GM23338 (cell line): Measurements from ENCODE around the gene G6PC2. TPM values are rescaled to one million over a fixed set of nuclear protein-coding genes. Genes with fewer than 3 reads are reported as not detected.
A peak's percentile ranks its signal among the peaks of the same experiment; 100 is the strongest.

Experiments
- ATAC-seq: fragments of 200-7000 bp; cut with Tn5 transposase; 3 replicates; pipeline ENCODE4 v1.9.1; 2020
- DNase-seq: peaks from one replicate; pipeline ENCODE4 v3.0.0-alpha.2; 2015; ENCODE audit warnings: low spot score
- H2AFZ ChIP-seq: fragments of 200-600 bp; sonication (generic); 2 replicates; pipeline ENCODE4 v1.8.0; 2016; ENCODE audit warnings: antibody characterized with exemption, mild to moderate bottlenecking, moderate library complexity
- H3F3A ChIP-seq: fragments of 200-600 bp; sonication (generic); replicated peaks from 2 replicates; pipeline ENCODE4 v1.8.0; 2017; ENCODE audit warnings: antibody characterized with exemption, mixed run types, low read depth
- H3K27ac ChIP-seq: fragments of 200-600 bp; sonication (generic); 2 replicates; pipeline ENCODE4 v1.6.1; 2016; ENCODE audit warnings: low read depth
- H3K27me3 ChIP-seq: fragments of 200-600 bp; sonication (generic); 2 replicates; pipeline ENCODE4 v1.8.0; 2016; ENCODE audit warnings: mild to moderate bottlenecking, mixed run types, moderate library complexity; ENCODE audit not compliant: insufficient read depth
- H3K36me3 ChIP-seq: fragments of 200-600 bp; sonication (generic); 2 replicates; pipeline ENCODE4 v1.8.0; 2016; ENCODE audit warnings: mild to moderate bottlenecking; ENCODE audit not compliant: insufficient read depth
- H3K4me1 ChIP-seq: fragments of 200-600 bp; sonication (generic); 2 replicates; pipeline ENCODE4 v1.8.0; 2016; ENCODE audit warnings: mild to moderate bottlenecking, moderate library complexity; ENCODE audit not compliant: insufficient read depth
- H3K4me2 ChIP-seq: fragments of 200-600 bp; sonication (generic); 2 replicates; pipeline ENCODE4 v1.7.1; 2017; ENCODE audit warnings: mixed run types
- H3K4me3 ChIP-seq: fragments of 200-600 bp; sonication (generic); 2 replicates; pipeline ENCODE4 v1.6.1; 2016; ENCODE audit warnings: mixed run types
- H3K79me2 ChIP-seq: fragments of 200-600 bp; sonication (generic); replicated peaks from 2 replicates; pipeline ENCODE4 v1.8.0; 2017; ENCODE audit warnings: mild to moderate bottlenecking; ENCODE audit not compliant: insufficient read depth
- H3K9me2 ChIP-seq: fragments of 200-600 bp; sonication (generic); 2 replicates; pipeline ENCODE4 v1.8.0; 2017; ENCODE audit not compliant: insufficient read depth
- H4K20me1 ChIP-seq: fragments of 200-600 bp; sonication (generic); replicated peaks from 2 replicates; pipeline ENCODE4 v1.8.0; 2017; ENCODE audit warnings: mild to moderate bottlenecking; ENCODE audit not compliant: insufficient read depth
- H3K27ac Mint-ChIP-seq: 2 replicates; pipeline ENCODE4 v1.8.0; 2020; ENCODE audit warnings: inconsistent platforms, mild to moderate bottlenecking, moderate library complexity, mixed read lengths
- H3K27me3 Mint-ChIP-seq: 3 replicates; pipeline ENCODE4 v1.8.0; 2022; ENCODE audit warnings: low read depth, mild to moderate bottlenecking, moderate library complexity, mixed read lengths, inconsistent platforms; ENCODE audit not compliant: insufficient read depth, poor library complexity
- H3K36me3 Mint-ChIP-seq: 3 replicates; pipeline ENCODE4 v1.8.0; 2021; ENCODE audit warnings: low read depth, mild to moderate bottlenecking, inconsistent platforms, moderate library complexity, mixed read lengths
- H3K4me1 Mint-ChIP-seq: 3 replicates; pipeline ENCODE4 v1.8.0; 2020; ENCODE audit warnings: mild to moderate bottlenecking, inconsistent platforms, mixed read lengths
- H3K4me3 Mint-ChIP-seq: 3 replicates; pipeline ENCODE4 v1.8.0; 2021; ENCODE audit warnings: moderate library complexity, mild to moderate bottlenecking, inconsistent platforms, mixed read lengths
- H3K9me3 Mint-ChIP-seq: 3 replicates; pipeline ENCODE4 v1.8.0; 2020; ENCODE audit warnings: moderate library complexity, mild to moderate bottlenecking, inconsistent platforms, mixed read lengths
- CREB1 ChIP-seq: fragments of 250-450 bp; sonication (Bioruptor Pico); IDR thresholded peaks from 2 replicates; pipeline ENCODE4 v1.5.0; 2020; ENCODE audit warnings: low read depth, mild to moderate bottlenecking, moderate library complexity
- CTCF ChIP-seq, 2 experiments: fragments of 200-600 bp in 1 of 2; sonication (generic) in 1 of 2; conservative IDR thresholded peaks; 2 replicates each; pipeline versions ENCODE4 v1.5.1 to v1.6.1; 2016 to 2017; ENCODE audit warnings: antibody characterized with exemption in 2 of 2, low read depth in 2 of 2, mild to moderate bottlenecking in 2 of 2, moderate library complexity in 1 of 2
- ETS1 ChIP-seq: IDR thresholded peaks from 2 replicates; pipeline ENCODE4 v1.6.1; 2016; ENCODE audit warnings: antibody characterized with exemption
- EZH2 ChIP-seq: fragments of 200-600 bp; sonication (generic); IDR thresholded peaks from one replicate; pipeline ENCODE4 v1.8.0; 2017; ENCODE audit warnings: antibody characterized with exemption, mild to moderate bottlenecking, low read depth; ENCODE audit not compliant: unreplicated experiment
- EZH2phosphoT487 ChIP-seq: fragments of 200-600 bp; sonication (generic); IDR thresholded peaks from one replicate; pipeline ENCODE4 v1.8.1; 2018; ENCODE audit warnings: antibody characterized with exemption; ENCODE audit not compliant: unreplicated experiment
- JUNB ChIP-seq: IDR thresholded peaks from one replicate; pipeline ENCODE4 v1.6.1; 2016; ENCODE audit warnings: antibody characterized with exemption; ENCODE audit not compliant: unreplicated experiment
- NANOG ChIP-seq: IDR thresholded peaks from 2 replicates; pipeline ENCODE4 v1.6.1; 2016; ENCODE audit warnings: antibody characterized with exemption, borderline replicate concordance
- POLR2AphosphoS5 ChIP-seq: IDR thresholded peaks from 2 replicates; pipeline ENCODE4 v1.6.1; 2016; ENCODE audit warnings: antibody characterized with exemption, low read depth
- STAT1 ChIP-seq: IDR thresholded peaks from one replicate; pipeline ENCODE4 v1.6.1; 2016; ENCODE audit warnings: antibody characterized with exemption; ENCODE audit not compliant: unreplicated experiment
- ZNF114 ChIP-seq: fragments of 250-450 bp; sonication (Bioruptor Pico); IDR thresholded peaks from 2 replicates; pipeline ENCODE4 v1.5.0; 2020; ENCODE audit warnings: mild to moderate bottlenecking, moderate library complexity
- ZNF331 ChIP-seq: fragments of 250-450 bp; sonication (Bioruptor Pico); IDR thresholded peaks from 2 replicates; pipeline ENCODE4 v1.5.0; 2020; ENCODE audit warnings: low read depth, mild to moderate bottlenecking, moderate library complexity
- polyA plus RNA-seq: library from polyadenylated mRNA; unstranded; fragments of >200 nt; fragmentation: Nextera tagmentation; extraction: Ambion mirVana; gene quantifications from 2 replicates; pipeline ENCODE4 v1.2.1, GENCODE V29; 2016
- total RNA-seq: library from RNA; depleted of rRNA; stranded (reverse); fragments of >200 nt; shearing (Covaris generic); gene quantifications from 2 replicates; pipeline ENCODE4 v1.2.3, GENCODE V29; 2014
- TF ChIP-seq, protein P1 (sequence below): fragments of 250-450 bp; sonication (Bioruptor Pico); IDR thresholded peaks from 2 replicates; pipeline ENCODE4 v1.5.0; 2020; ENCODE audit warnings: mild to moderate bottlenecking, moderate library complexity
- TF ChIP-seq, protein P2 (sequence below): IDR thresholded peaks from one replicate; pipeline ENCODE4 v1.6.1; 2018; ENCODE audit warnings: antibody characterized with exemption; ENCODE audit not compliant: unreplicated experiment

The G6PC2 gene
- total and polyA plus RNA-seq, 2 experiments from 2014 or later: not detected

- Mint-ChIP-seq H3K9me3 (no peaks in the 10 kb centered on the region), H3K36me3 (no peaks in the 10 kb centered on the region), H3K27ac (no peak overlapping the region), H3K4me3 (no peak overlapping the region), H3K4me1 (no peaks in the 10 kb centered on the region; the same call in 2 of the 3 replicates), H3K27me3 (no peaks in the 10 kb centered on the region)
- no peak for DNase-seq
- Histone ChIP-seq H3K4me2 (no peak overlapping the region), H3K27me3 (no peaks in the 10 kb centered on the region), H3K79me2 (no peaks in the 10 kb centered on the region), H3F3A (no peaks in the 10 kb centered on the region), H3K36me3 (no peaks in the 10 kb centered on the region), H2AFZ (peak overlapping the region; percentile 10; the same call in 1 of the 2 replicates), H3K4me1 (no peaks in the 10 kb centered on the region), H3K4me3 (no peak overlapping the region), H3K27ac (no peak overlapping the region), H4K20me1 (no peaks in the 10 kb centered on the region), H3K9me2 (0 out of 2 replicates have a peak, but pooled peaks cover 5% of the 10 kb centered on the region)
- TF ChIP-seq JUNB (no peak), ETS1 (no peak), NANOG (no peak), EZH2phosphoT487 (no peak), ZNF114 (CRISPR knock-in tag) (no peak), POLR2AphosphoS5 (no peak), CREB1 (no peak), ZNF331 (no peak), EZH2 (no peak), STAT1 (no peak), CTCF (conservative IDR thresholded peaks at IDR 0.05; ENCODE audit: low read depth in 2 of 2) (no peak)
- TF ChIP-seq, protein P1, sequence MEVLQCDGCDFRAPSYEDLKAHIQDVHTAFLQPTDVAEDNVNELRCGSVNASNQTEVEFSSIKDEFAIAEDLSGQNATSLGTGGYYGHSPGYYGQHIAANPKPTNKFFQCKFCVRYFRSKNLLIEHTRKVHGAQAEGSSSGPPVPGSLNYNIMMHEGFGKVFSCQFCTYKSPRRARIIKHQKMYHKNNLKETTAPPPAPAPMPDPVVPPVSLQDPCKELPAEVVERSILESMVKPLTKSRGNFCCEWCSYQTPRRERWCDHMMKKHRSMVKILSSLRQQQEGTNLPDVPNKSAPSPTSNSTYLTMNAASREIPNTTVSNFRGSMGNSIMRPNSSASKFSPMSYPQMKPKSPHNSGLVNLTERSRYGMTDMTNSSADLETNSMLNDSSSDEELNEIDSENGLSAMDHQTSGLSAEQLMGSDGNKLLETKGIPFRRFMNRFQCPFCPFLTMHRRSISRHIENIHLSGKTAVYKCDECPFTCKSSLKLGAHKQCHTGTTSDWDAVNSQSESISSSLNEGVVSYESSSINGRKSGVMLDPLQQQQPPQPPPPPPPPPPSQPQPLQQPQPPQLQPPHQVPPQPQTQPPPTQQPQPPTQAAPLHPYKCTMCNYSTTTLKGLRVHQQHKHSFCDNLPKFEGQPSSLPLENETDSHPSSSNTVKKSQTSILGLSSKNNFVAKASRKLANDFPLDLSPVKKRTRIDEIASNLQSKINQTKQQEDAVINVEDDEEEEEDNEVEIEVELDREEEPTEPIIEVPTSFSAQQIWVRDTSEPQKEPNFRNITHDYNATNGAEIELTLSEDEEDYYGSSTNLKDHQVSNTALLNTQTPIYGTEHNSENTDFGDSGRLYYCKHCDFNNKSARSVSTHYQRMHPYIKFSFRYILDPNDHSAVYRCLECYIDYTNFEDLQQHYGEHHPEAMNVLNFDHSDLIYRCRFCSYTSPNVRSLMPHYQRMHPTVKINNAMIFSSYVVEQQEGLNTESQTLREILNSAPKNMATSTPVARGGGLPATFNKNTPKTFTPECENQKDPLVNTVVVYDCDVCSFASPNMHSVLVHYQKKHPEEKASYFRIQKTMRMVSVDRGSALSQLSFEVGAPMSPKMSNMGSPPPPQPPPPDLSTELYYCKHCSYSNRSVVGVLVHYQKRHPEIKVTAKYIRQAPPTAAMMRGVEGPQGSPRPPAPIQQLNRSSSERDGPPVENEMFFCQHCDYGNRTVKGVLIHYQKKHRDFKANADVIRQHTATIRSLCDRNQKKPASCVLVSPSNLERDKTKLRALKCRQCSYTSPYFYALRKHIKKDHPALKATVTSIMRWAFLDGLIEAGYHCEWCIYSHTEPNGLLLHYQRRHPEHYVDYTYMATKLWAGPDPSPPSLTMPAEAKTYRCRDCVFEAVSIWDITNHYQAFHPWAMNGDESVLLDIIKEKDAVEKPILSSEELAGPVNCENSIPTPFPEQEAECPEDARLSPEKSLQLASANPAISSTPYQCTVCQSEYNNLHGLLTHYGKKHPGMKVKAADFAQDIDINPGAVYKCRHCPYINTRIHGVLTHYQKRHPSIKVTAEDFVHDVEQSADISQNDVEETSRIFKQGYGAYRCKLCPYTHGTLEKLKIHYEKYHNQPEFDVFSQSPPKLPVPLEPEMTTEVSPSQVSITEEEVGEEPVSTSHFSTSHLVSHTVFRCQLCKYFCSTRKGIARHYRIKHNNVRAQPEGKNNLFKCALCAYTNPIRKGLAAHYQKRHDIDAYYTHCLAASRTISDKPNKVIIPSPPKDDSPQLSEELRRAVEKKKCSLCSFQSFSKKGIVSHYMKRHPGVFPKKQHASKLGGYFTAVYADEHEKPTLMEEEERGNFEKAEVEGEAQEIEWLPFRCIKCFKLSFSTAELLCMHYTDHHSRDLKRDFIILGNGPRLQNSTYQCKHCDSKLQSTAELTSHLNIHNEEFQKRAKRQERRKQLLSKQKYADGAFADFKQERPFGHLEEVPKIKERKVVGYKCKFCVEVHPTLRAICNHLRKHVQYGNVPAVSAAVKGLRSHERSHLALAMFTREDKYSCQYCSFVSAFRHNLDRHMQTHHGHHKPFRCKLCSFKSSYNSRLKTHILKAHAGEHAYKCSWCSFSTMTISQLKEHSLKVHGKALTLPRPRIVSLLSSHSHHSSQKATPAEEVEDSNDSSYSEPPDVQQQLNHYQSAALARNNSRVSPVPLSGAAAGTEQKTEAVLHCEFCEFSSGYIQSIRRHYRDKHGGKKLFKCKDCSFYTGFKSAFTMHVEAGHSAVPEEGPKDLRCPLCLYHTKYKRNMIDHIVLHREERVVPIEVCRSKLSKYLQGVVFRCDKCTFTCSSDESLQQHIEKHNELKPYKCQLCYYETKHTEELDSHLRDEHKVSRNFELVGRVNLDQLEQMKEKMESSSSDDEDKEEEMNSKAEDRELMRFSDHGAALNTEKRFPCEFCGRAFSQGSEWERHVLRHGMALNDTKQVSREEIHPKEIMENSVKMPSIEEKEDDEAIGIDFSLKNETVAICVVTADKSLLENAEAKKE: no peak
- TF ChIP-seq, protein P2, sequence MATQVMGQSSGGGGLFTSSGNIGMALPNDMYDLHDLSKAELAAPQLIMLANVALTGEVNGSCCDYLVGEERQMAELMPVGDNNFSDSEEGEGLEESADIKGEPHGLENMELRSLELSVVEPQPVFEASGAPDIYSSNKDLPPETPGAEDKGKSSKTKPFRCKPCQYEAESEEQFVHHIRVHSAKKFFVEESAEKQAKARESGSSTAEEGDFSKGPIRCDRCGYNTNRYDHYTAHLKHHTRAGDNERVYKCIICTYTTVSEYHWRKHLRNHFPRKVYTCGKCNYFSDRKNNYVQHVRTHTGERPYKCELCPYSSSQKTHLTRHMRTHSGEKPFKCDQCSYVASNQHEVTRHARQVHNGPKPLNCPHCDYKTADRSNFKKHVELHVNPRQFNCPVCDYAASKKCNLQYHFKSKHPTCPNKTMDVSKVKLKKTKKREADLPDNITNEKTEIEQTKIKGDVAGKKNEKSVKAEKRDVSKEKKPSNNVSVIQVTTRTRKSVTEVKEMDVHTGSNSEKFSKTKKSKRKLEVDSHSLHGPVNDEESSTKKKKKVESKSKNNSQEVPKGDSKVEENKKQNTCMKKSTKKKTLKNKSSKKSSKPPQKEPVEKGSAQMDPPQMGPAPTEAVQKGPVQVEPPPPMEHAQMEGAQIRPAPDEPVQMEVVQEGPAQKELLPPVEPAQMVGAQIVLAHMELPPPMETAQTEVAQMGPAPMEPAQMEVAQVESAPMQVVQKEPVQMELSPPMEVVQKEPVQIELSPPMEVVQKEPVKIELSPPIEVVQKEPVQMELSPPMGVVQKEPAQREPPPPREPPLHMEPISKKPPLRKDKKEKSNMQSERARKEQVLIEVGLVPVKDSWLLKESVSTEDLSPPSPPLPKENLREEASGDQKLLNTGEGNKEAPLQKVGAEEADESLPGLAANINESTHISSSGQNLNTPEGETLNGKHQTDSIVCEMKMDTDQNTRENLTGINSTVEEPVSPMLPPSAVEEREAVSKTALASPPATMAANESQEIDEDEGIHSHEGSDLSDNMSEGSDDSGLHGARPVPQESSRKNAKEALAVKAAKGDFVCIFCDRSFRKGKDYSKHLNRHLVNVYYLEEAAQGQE: no peak
- no peak for ATAC-seq
Measured at GRCh38 chr2:168896783-168897182, 4.3 kb upstream of the G6PC2 start.
